AG10803 (cell line): Measurements from ENCODE around the gene RNASE4.

Source experiments
- DNase-seq: peaks from one replicate; pipeline ENCODE4 v3.0.0; 2010; ENCODE audit warnings: low read depth
- H3K4me3 ChIP-seq: 2 replicates; pipeline ENCODE4 v1.5.1; 2011; ENCODE audit warnings: mild to moderate bottlenecking, low read length, control low read depth
- CTCF ChIP-seq: conservative IDR thresholded peaks from 2 replicates; pipeline ENCODE4 v1.5.1; 2011; ENCODE audit warnings: mild to moderate bottlenecking, low read length, control low read depth, inconsistent platforms

The RNASE4 gene

GRCh38 chr14:20745571-20746358 is 61.4 kb downstream of the RNASE4 start, which contains the start of gene EDDM3A:
EDDM3A (plus strand) TSS chr14:20745887; CDS start chr14:20747581, 1,694 bp downstream.
- DNase-seq, result no peak
- no peak within 1 kb of the TSS for H3K4me3 ChIP-seq
- TF ChIP-seq CTCF, result no peak

- TF ChIP-seq CTCF, result no peak
- H3K4me3 ChIP-seq, result no peak overlapping the region
- DNase-seq, result no peak
Observed at GRCh38 chr14:20746566-20746965, 62.2 kb downstream of the RNASE4 start.

DNA sequence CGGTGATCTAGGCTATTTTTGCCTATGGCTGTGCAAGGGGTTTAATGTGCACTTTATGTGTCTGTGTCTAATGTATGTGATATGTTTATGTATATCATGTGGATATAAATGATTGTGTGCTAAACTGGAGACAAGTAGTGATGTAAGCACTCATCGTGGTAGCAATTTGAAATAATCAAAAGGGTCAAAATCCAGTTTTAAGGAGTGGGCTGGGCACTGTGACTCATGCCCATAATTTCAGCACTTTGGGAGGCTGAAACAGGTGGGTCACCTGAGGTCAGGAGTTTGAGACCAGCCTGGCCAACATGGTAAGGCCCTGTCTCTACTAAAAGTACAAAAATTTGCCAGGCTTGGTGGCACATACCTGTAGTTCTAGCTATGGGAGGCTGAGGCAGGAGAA is 64.1 kb downstream of the RNASE4 start:
- no peak for DNase-seq
- H3K4me3 ChIP-seq, result no peak overlapping the region
- no peak for TF ChIP-seq CTCF

DNA sequence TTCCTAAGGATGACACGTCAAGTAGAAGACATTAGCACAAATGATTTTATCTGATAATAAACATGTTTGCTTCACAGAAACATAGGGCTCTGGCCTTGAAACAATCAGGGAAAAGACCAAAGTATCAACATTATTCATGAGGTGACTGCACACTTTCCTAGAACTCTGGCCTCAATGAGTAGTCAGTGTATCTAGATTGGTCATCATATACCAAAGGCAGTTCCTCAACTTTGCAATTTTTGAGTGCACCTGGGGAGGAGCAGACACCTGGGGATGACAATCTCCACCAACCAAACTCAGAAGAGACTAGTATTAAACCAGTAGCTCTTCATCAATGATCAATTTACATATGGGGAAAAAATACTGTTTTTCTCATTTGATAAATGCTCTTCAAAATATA is 65.8 kb downstream of the RNASE4 start:
- TF ChIP-seq CTCF, result no peak
- H3K4me3 ChIP-seq, result no peak overlapping the region
- no peak for DNase-seq
